Measurements from ENCODE around the gene RAB3GAP1. TPM values are rescaled to one million over a fixed set of nuclear protein-coding genes. Genes with fewer than 3 reads are reported as not detected.

RAB3GAP1 gene
- total RNA-seq, 1 experiment from 2014 or later, result 32.0 TPM

DNA sequence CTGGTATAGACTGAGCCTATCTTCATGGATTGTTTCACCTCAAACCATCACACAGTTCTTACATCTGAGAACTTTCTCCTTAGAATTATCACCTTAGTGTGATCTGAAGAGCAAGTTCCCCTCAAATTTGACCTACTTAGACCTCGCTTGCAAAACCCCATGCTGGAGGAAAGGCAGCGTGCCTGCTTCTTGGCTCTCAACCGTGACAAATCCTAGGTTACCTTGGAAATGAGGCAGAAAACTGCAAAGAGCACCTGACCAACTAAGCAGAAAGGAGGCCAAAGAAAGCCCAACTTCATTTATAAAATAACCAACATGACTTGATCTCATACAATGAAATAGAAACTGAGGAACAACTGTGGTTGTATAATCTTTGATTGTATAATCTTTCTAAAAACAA lies 146.4 kb downstream of the RAB3GAP1 start:
- Mint-ChIP-seq H3K4me3 (no peak overlapping the region), H3K27ac (no peak overlapping the region; a peak in 1 of 7 replicates), H3K4me1 (peaks cover 2 to 5% of the 10 kb centered on the region in 2 experiments; a peak in 1 of 4 replicates), H3K9me3 (peaks cover 2 to 5% of the 10 kb centered on the region in 2 experiments; a peak in 3 of 5 replicates), H3K36me3 (ENCODE audit: insufficient read depth in 1 of 3, low read depth in 3 of 3) (peaks cover 0 to 4% (median 1%) of the 10 kb centered on the region in 3 experiments; a peak in 3 of 7 replicates), H3K27me3 (ENCODE audit: low read depth) (no peaks in the 10 kb centered on the region)
- H3K4me2 ChIP-seq (ENCODE audit: insufficient read depth, insufficient read length, low read length), result no peak overlapping the region
- H3K27me3 ChIP-seq (ENCODE audit: insufficient read depth, low read length), result no peaks in the 10 kb centered on the region
- H3K23me2 ChIP-seq (ENCODE audit: insufficient read length, low read depth, low read length, poor library complexity, severe bottlenecking), result no peaks in the 10 kb centered on the region
- H3K79me2 ChIP-seq (ENCODE audit: insufficient read depth, low read length), result no peaks in the 10 kb centered on the region
- DNase-seq, result no peak
- H2AK5ac ChIP-seq (ENCODE audit: insufficient read length, low read length), result no peak overlapping the region
- no peak overlapping the region for H3T11ph ChIP-seq (ENCODE audit: low read length)
- no peak overlapping the region for H3K4ac ChIP-seq (ENCODE audit: low read depth, low read length)
- H2BK5ac ChIP-seq (ENCODE audit: insufficient read length, low read length), result no peak overlapping the region
- H3K79me1 ChIP-seq (ENCODE audit: insufficient read depth, low read depth, low read length, poor library complexity, severe bottlenecking), result no peaks in the 10 kb centered on the region
- no peaks in the 10 kb centered on the region for H4K20me1 ChIP-seq (ENCODE audit: control insufficient read depth, insufficient read depth, insufficient read length)
- H2BK15ac ChIP-seq (ENCODE audit: low read depth, low read length), result no peak overlapping the region
- no peak overlapping the region for H3K9ac ChIP-seq (ENCODE audit: extremely low read depth, insufficient read length, low read length)
- no peak overlapping the region for H4K8ac ChIP-seq (replicated peaks; ENCODE audit: insufficient read length, low read depth, low read length)
- no peak overlapping the region for H4K91ac ChIP-seq (ENCODE audit: insufficient read length, low read depth, low read length)
- no peak overlapping the region for H3K56ac ChIP-seq (ENCODE audit: insufficient read length, low read depth, low read length)
- H4K5ac ChIP-seq (ENCODE audit: insufficient read length, low read depth, low read length), result no peak overlapping the region
- TF ChIP-seq, protein P1, sequence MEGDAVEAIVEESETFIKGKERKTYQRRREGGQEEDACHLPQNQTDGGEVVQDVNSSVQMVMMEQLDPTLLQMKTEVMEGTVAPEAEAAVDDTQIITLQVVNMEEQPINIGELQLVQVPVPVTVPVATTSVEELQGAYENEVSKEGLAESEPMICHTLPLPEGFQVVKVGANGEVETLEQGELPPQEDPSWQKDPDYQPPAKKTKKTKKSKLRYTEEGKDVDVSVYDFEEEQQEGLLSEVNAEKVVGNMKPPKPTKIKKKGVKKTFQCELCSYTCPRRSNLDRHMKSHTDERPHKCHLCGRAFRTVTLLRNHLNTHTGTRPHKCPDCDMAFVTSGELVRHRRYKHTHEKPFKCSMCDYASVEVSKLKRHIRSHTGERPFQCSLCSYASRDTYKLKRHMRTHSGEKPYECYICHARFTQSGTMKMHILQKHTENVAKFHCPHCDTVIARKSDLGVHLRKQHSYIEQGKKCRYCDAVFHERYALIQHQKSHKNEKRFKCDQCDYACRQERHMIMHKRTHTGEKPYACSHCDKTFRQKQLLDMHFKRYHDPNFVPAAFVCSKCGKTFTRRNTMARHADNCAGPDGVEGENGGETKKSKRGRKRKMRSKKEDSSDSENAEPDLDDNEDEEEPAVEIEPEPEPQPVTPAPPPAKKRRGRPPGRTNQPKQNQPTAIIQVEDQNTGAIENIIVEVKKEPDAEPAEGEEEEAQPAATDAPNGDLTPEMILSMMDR (conservative IDR thresholded peaks at IDR 0.05), result no peak
- no peak overlapping the region for H2AFZ ChIP-seq (ENCODE audit: low read length)
- no peaks in the 10 kb centered on the region for H3K4me1 ChIP-seq (ENCODE audit: insufficient read depth, low read length)
- no peak overlapping the region for H2BK12ac ChIP-seq (ENCODE audit: insufficient read length, low read depth, low read length)
- H2BK120ac ChIP-seq (ENCODE audit: low read depth, low read length, poor library complexity, severe bottlenecking), result no peak overlapping the region
- no peak overlapping the region for H3K18ac ChIP-seq (ENCODE audit: insufficient read length, low read depth, low read length)
- no peak overlapping the region for H3K27ac ChIP-seq (ENCODE audit: insufficient read length, low read depth, low read length)
- no peak overlapping the region for H3K14ac ChIP-seq (ENCODE audit: insufficient read depth, low read length)
- no peaks in the 10 kb centered on the region for H3K9me3 ChIP-seq (ENCODE audit: control insufficient read depth, low read depth, low read length)
- no CpG with 5 or more reads among the region's 3 CpGs for WGBS (ENCODE audit: extremely low coverage, insufficient read length, low lambda C conversion rate)
- H2BK20ac ChIP-seq (ENCODE audit: low read depth, low read length, poor library complexity, severe bottlenecking), result no peak overlapping the region
- no peak overlapping the region for H3K23ac ChIP-seq (ENCODE audit: insufficient read length, low read depth, low read length)

All from H9 (cell line).